ENCODE results near the gene UNC79.

GRCh38 chr14:93690146-93690545, 259.4 kb downstream of the UNC79 start:
- TF ChIP-seq, protein P1, sequence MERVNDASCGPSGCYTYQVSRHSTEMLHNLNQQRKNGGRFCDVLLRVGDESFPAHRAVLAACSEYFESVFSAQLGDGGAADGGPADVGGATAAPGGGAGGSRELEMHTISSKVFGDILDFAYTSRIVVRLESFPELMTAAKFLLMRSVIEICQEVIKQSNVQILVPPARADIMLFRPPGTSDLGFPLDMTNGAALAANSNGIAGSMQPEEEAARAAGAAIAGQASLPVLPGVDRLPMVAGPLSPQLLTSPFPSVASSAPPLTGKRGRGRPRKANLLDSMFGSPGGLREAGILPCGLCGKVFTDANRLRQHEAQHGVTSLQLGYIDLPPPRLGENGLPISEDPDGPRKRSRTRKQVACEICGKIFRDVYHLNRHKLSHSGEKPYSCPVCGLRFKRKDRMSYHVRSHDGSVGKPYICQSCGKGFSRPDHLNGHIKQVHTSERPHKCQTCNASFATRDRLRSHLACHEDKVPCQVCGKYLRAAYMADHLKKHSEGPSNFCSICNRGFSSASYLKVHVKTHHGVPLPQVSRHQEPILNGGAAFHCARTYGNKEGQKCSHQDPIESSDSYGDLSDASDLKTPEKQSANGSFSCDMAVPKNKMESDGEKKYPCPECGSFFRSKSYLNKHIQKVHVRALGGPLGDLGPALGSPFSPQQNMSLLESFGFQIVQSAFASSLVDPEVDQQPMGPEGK (CRISPR knock-in tag; IDR thresholded peaks at IDR 0.05; ENCODE audit: borderline replicate concordance), result no peak
- TF ChIP-seq ZNF70 (CRISPR knock-in tag; IDR thresholded peaks at IDR 0.05), result no peak
- no peak for TF ChIP-seq ISL1 (CRISPR knock-in tag; IDR thresholded peaks at IDR 0.05)
- TF ChIP-seq, protein P2, sequence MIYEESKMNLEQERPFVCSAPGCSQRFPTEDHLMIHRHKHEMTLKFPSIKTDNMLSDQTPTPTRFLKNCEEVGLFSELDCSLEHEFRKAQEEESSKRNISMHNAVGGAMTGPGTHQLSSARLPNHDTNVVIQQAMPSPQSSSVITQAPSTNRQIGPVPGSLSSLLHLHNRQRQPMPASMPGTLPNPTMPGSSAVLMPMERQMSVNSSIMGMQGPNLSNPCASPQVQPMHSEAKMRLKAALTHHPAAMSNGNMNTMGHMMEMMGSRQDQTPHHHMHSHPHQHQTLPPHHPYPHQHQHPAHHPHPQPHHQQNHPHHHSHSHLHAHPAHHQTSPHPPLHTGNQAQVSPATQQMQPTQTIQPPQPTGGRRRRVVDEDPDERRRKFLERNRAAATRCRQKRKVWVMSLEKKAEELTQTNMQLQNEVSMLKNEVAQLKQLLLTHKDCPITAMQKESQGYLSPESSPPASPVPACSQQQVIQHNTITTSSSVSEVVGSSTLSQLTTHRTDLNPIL (CRISPR knock-in tag; IDR thresholded peaks at IDR 0.05; ENCODE audit: low read depth), result no peak
